Heart left ventricle (tissue), 13 donors: ENCODE results near the gene ELOB.

Source experiments
- CTCF ChIP-seq, 12 donors: fragments of 200-600 bp; sonication (generic) in 4 of 12; IDR thresholded peaks; one replicate each; pipeline versions ENCODE4 v1.5.0 to v1.8.0; 2018 to 2022; ENCODE audit warnings: antibody characterized with exemption in 12 of 12, mild to moderate bottlenecking in 5 of 12
- POLR2A ChIP-seq, 2 donors: fragments of 450-650 bp; IDR thresholded peaks; one replicate each; pipeline ENCODE4 v1.6.1; 2017; ENCODE audit warnings: antibody characterized with exemption in 2 of 2, mild to moderate bottlenecking in 2 of 2, moderate library complexity in 2 of 2
- donor health status: ischemic (EF 13 %, LVEDD 7.1; RV severe dilation, severe dysfunction).
- donor health status: DM: no; HTN: yes; CAD: no.
- donor health status: DM: no; HTN: no; CAD: no.
- donor health status: ischemic (EF 25% LVEDD 6.9; RV normal size, moderate dysfunction).
- donor health status: ischemic (EF 25% LVEDD 5.7; RV mildly dilated, moderate dysfunction).
- donor health status: ischemic (EF 35%, LVEDD 5.7; RV mildly dilated, moderate dysfunction).
- donor health status: nonischemic (EF 11% LVEDD 7.7; RV severe dilation, severe dysfunction).
- donor health status: DM: yes; HTN: yes; CAD: no.
- donor health status: PGD.
- donor health status: ischemic (EF 29% LVEDD 5.4; RV normal size, mild dysfunction).
- donor health status: nonischemic (EF 23%, LVEDD 6.1; RV moderate dilation, normal function).

GRCh38 chr16:2803545-2804195, 26.6 kb upstream of the ELOB start:
- no peak for TF ChIP-seq POLR2A (IDR thresholded peaks at IDR 0.05)
- TF ChIP-seq CTCF (IDR thresholded peaks at IDR 0.05): no peak
